Prostate gland (tissue), 2 donors: ENCODE measurements around the gene PRPF8. TPM values are rescaled to one million over a fixed set of nuclear protein-coding genes. Genes with fewer than 3 reads are reported as not detected.

Experiments used
- DNase-seq: peaks from one replicate; pipeline ENCODE4 v3.0.0-alpha.2; 2019; ENCODE audit warnings: low spot score
- H3K27ac ChIP-seq, 2 donors: fragments of 200-600 bp; sonication (generic); 2 replicates each; pipeline ENCODE4 v1.5.1; 2017 to 2019
- H3K27me3 ChIP-seq: fragments of 200-600 bp; sonication (generic); replicated peaks from 2 replicates; pipeline ENCODE4 v1.5.1; 2019; ENCODE audit not compliant: insufficient read depth
- H3K36me3 ChIP-seq, 2 donors: fragments of 200-600 bp; sonication (generic); 1 replicate in 1 of 2; 2 replicates in 1 of 2; pipeline versions ENCODE4 v1.5.1 to v1.8.1; 2017 to 2019
- H3K4me1 ChIP-seq: fragments of 200-600 bp; sonication (generic); replicated peaks from 2 replicates; pipeline ENCODE4 v1.5.1; 2019
- H3K4me3 ChIP-seq, 2 donors: fragments of 200-600 bp; sonication (generic); 2 replicates each; pipeline ENCODE4 v1.5.1; 2017 to 2019
- H3K9me3 ChIP-seq: fragments of 200-600 bp; sonication (generic); 2 replicates; pipeline ENCODE4 v1.5.1; 2017
- POLR2A ChIP-seq: fragments of 450-650 bp; IDR thresholded peaks from one replicate; pipeline ENCODE4 v1.6.1; 2016; ENCODE audit warnings: antibody characterized with exemption, mild to moderate bottlenecking
- POLR2AphosphoS5 ChIP-seq: sonication (generic); formaldehyde crosslinking; IDR thresholded peaks from one replicate; pipeline ENCODE4 v1.6.1; 2017; ENCODE audit warnings: antibody characterized with exemption
- WGBS: methylation state at CpG from one replicate; pipeline ENCODE4 v1.1.5; 2018; 5-methylcytosine and 5-hydroxymethylcytosine counted together
- intact Hi-C: fragments of 100-400 bp; cut with DNase I; formaldehyde crosslinking; loops from one replicate; pipeline ENCODE4 v1.14.2; 2022
- microRNA counts, 2 donors: library from miRNA; unstranded; fragments of <30 nt; microRNA quantifications; one replicate each; lab custom pipeline; 2016 to 2017
- small RNA-seq, 2 donors: library from RNA; depleted of rRNA; stranded (forward); fragments of <200 nt; gene quantifications; one replicate each; pipeline ENCODE3, GENCODE V24; 2016
- total RNA-seq, 2 donors: library from RNA; depleted of rRNA; stranded (reverse); fragments of >200 nt; gene quantifications; one replicate each; pipeline ENCODE4 v1.1.0, GENCODE V29; 2016
- TF ChIP-seq, protein P1 (sequence below), 4 experiments: fragments of 200-600 bp in 2 of 4; fragments of 450-650 bp in 2 of 4; sonication (generic) in 2 of 4; IDR thresholded peaks; 1 replicate in 3 of 4; 2 replicates in 1 of 4; pipeline ENCODE4 v1.5.1; 2016 to 2019; ENCODE audit warnings: antibody characterized with exemption in 4 of 4, mild to moderate bottlenecking in 2 of 4, moderate library complexity in 2 of 4

Gene PRPF8
- total RNA-seq, 2 donors from 2014 or later, result 235 to 321 TPM

DNA sequence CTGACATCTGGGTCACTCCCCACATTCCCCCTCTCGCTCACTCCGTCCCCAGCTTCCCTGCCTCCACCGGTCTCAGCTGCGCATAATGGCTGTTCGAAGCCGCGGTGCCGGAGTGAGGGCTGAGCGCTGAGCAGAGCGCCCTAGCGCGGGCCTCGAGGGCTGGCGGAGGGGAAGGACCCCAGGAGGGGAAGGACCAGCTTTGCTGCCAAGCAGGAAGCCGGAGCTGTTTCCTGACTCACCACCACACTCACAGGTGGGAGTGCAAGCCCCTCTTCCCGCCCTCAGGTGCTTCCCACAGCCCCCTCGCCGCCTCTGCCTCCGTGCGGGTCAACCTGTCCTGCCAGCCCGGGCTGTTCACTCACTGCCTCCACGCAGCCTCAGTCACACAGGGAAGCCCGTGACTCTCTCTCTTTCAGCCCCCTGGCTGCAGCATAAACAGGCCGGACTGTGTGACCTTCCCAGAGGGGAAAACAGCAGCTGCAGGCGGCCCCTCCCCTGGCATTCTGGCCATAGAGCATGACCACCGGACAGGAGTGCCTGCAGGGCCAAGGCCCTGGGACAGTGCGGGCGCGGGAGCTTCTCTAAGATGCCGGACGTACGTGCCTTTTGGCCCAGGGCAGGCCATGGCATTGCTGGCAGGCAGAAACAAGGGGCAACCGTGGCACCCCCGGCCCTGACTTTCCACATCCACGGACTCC, 79.7 kb downstream of the PRPF8 start:
- no peaks in the 10 kb centered on the region for H3K4me1 ChIP-seq
- no peak for DNase-seq

DNA sequence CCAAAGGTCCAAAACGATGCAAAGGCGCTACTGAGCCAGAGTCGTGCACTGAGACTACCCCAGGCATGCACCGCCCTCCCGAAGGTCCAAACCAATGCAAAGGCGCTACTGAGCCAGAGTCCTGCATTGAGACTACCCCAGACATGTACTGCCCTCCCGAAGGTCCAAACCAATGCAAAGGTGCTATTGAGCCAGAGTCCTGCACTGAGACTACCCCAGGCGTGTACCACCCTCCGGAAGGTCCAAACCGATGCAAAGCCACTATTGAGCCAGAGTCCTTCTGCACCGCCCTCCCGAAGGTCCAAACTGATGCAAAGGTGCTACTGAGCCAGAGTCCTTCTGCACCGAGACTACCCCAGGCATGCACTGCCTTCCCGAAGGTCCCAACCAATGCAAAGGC, 83.1 kb downstream of the PRPF8 start:
- WGBS, result 97% methylated on average over 14 of the region's 14 CpGs
- Histone ChIP-seq H3K27ac (no peak overlapping the region), H3K9me3 (no peaks in the 10 kb centered on the region), H3K36me3 (no peaks in the 10 kb centered on the region), H3K4me3 (no peak overlapping the region), H3K27me3 (no peaks in the 10 kb centered on the region), H3K4me1 (no peaks in the 10 kb centered on the region)
- TF ChIP-seq POLR2AphosphoS5 (no peak), POLR2A (no peak)
- TF ChIP-seq, protein P1, sequence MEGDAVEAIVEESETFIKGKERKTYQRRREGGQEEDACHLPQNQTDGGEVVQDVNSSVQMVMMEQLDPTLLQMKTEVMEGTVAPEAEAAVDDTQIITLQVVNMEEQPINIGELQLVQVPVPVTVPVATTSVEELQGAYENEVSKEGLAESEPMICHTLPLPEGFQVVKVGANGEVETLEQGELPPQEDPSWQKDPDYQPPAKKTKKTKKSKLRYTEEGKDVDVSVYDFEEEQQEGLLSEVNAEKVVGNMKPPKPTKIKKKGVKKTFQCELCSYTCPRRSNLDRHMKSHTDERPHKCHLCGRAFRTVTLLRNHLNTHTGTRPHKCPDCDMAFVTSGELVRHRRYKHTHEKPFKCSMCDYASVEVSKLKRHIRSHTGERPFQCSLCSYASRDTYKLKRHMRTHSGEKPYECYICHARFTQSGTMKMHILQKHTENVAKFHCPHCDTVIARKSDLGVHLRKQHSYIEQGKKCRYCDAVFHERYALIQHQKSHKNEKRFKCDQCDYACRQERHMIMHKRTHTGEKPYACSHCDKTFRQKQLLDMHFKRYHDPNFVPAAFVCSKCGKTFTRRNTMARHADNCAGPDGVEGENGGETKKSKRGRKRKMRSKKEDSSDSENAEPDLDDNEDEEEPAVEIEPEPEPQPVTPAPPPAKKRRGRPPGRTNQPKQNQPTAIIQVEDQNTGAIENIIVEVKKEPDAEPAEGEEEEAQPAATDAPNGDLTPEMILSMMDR (IDR thresholded peaks at IDR 0.05), result no peak
- no peak for DNase-seq
- intact Hi-C loops, result no loop called here

More for the DNA sequence above, 79.7 kb downstream of the PRPF8 start:
- H3K27me3 ChIP-seq, result no peaks in the 10 kb centered on the region
- WGBS, result 67% methylated on average over 35 of the region's 35 CpGs
- intact Hi-C loops, result no loop called here
- no peak overlapping the region for H3K4me3 ChIP-seq
- H3K9me3 ChIP-seq, result no peaks in the 10 kb centered on the region
- TF ChIP-seq POLR2A (no peak), POLR2AphosphoS5 (no peak)
- TF ChIP-seq, protein P1 (IDR thresholded peaks at IDR 0.05), result no peak
- no peaks in the 10 kb centered on the region for H3K36me3 ChIP-seq
- H3K27ac ChIP-seq, result no peak overlapping the region

MicroRNA genes within 50 kb of the gene (microRNA counts, 767-probe panel; counts per million panel counts)
- microRNA hsa-miR-22-3p (lab: Ali Mortazavi, UCI), result 3,274 to 3,719 counts per million in 2 donors

Small RNAs within 50 kb of the gene (small RNA-seq; reads per million reads assigned to genes)
- 0 reads per million in 2 donors for gene RN7SL105P

Other genes with a start within 250 kb of the PRPF8 start
- 10 to 100 TPM; 52.6 to 77.7 TPM for gene CRK, start 228.6 kb downstream of the PRPF8 start, total RNA-seq
- 100 to 1,000 TPM in 1 of 2 donors, 10 to 100 TPM in 1; 94.4 to 120 TPM for gene MYO1C, start 192.2 kb downstream of the PRPF8 start, total RNA-seq
- 10 to 100 TPM; 82.7 to 87.4 TPM for gene INPP5K, start 168.3 kb downstream of the PRPF8 start, total RNA-seq
- gene PITPNA, start 122.1 kb downstream of the PRPF8 start, total RNA-seq, result 10 to 100 TPM; 51.6 to 57.5 TPM
- gene SLC43A2, start 56.0 kb downstream of the PRPF8 start, total RNA-seq, result 10 to 100 TPM; 11.8 to 14.8 TPM
- 10 to 100 TPM; 11.0 to 14.5 TPM for gene SCARF1, start 39.1 kb downstream of the PRPF8 start, total RNA-seq
- gene RILP, start 35.0 kb downstream of the PRPF8 start, total RNA-seq, result 10 to 100 TPM; 16.9 to 24.4 TPM
- gene TLCD2, start 25.5 kb upstream of the PRPF8 start, total RNA-seq, result 1 to 10 TPM; 2.3 TPM
- gene WDR81, start 39.8 kb upstream of the PRPF8 start, total RNA-seq, result 10 to 100 TPM; 39.2 to 72.9 TPM
- gene SERPINF2, start 58.0 kb upstream of the PRPF8 start, total RNA-seq, result 10 to 100 TPM; 30.4 to 56.1 TPM
- gene SERPINF1, start 77.2 kb upstream of the PRPF8 start, total RNA-seq, result 1,000 to 10,000 TPM in 1 of 2 donors, 100 to 1,000 TPM in 1; 119 to 2,127 TPM
- 10 to 100 TPM; 13.6 to 14.7 TPM for gene SMYD4, start 145.0 kb upstream of the PRPF8 start, total RNA-seq
- gene RPA1, start 145.1 kb upstream of the PRPF8 start, total RNA-seq, result 10 to 100 TPM; 33.0 to 34.0 TPM